CD14-positive monocyte (primary cell): ENCODE measurements around the gene DDX20. TPM values are rescaled to one million over a fixed set of nuclear protein-coding genes. Genes with fewer than 3 reads are reported as not detected.

Experiments
- DNase-seq, 3 donors: peaks; one replicate each; pipeline ENCODE4 v3.0.0-alpha.2; 2011 to 2022
- H2AFZ ChIP-seq: 2 replicates; pipeline ENCODE4 v1.6.0; 2012; ENCODE audit warnings: mild to moderate bottlenecking, low read depth, low read length, inconsistent platforms; ENCODE audit not compliant: insufficient read depth, poor library complexity, severe bottlenecking
- H3K27ac ChIP-seq, 2 donors: 1 replicate in 1 of 2; 2 replicates in 1 of 2; pipeline ENCODE4 v1.5.1; 2012 to 2013; ENCODE audit warnings: low read length in 2 of 2, control low read depth in 1 of 2, inconsistent platforms in 1 of 2, low read depth in 1 of 2, mild to moderate bottlenecking in 1 of 2
- H3K27me3 ChIP-seq, 2 donors: one replicate each; pipeline versions ENCODE4 v1.6.0 to v1.6.1; 2011 to 2013; ENCODE audit warnings: low read length in 2 of 2; ENCODE audit not compliant: control insufficient read depth in 2 of 2, insufficient read depth in 2 of 2
- H3K36me3 ChIP-seq, 2 donors: replicated peaks in 1 of 2; 1 replicate in 1 of 2; 2 replicates in 1 of 2; pipeline versions ENCODE4 v1.5.1 to v1.6.1; 2012 to 2013; ENCODE audit warnings: low read length in 2 of 2, control low read depth in 1 of 2, inconsistent platforms in 1 of 2, mild to moderate bottlenecking in 1 of 2; ENCODE audit not compliant: insufficient read depth in 2 of 2, control insufficient read depth in 1 of 2
- H3K4me1 ChIP-seq, 2 donors: 1 replicate in 1 of 2; 2 replicates in 1 of 2; pipeline versions ENCODE4 v1.5.1 to v1.6.1; 2012 to 2013; ENCODE audit warnings: low read length in 2 of 2, control low read depth in 1 of 2, inconsistent platforms in 1 of 2, mild to moderate bottlenecking in 1 of 2, moderate library complexity in 1 of 2; ENCODE audit not compliant: insufficient read depth in 2 of 2, control insufficient read depth in 1 of 2
- H3K4me2 ChIP-seq: replicated peaks from 2 replicates; pipeline ENCODE3; 2012; ENCODE audit warnings: low read length, moderate library complexity, mild to moderate bottlenecking; ENCODE audit not compliant: poor library complexity, severe bottlenecking; ENCODE audit errors: extremely low read depth
- H3K4me3 ChIP-seq, 3 experiments: fragments of 200-600 bp in 1 of 3; sonication (generic) in 1 of 3; replicated peaks in 1 of 3; 1 replicate in 2 of 3; 2 replicates in 1 of 3; pipeline ENCODE4 v1.5.1; 2011 to 2013; ENCODE audit warnings: low read length in 3 of 3, mild to moderate bottlenecking in 3 of 3, control low read depth in 2 of 3, low read depth in 2 of 3, inconsistent platforms in 1 of 3, moderate library complexity in 1 of 3
- H3K79me2 ChIP-seq: 2 replicates; pipeline ENCODE4 v1.6.0; 2012; ENCODE audit warnings: mild to moderate bottlenecking, control low read depth, inconsistent platforms, low read length, moderate library complexity; ENCODE audit not compliant: insufficient read depth
- H3K9ac ChIP-seq: 2 replicates; pipeline ENCODE4 v1.6.0; 2017; ENCODE audit warnings: low read length, mild to moderate bottlenecking; ENCODE audit not compliant: insufficient read depth, poor library complexity, severe bottlenecking
- H3K9me3 ChIP-seq, 2 donors: replicated peaks in 1 of 2; 1 replicate in 1 of 2; 2 replicates in 1 of 2; pipeline versions ENCODE4 v1.5.1 to v1.6.1; 2012 to 2013; ENCODE audit warnings: low read length in 2 of 2, control low read depth in 1 of 2; ENCODE audit not compliant: control insufficient read depth in 1 of 2, insufficient read depth in 1 of 2
- H4K20me1 ChIP-seq: 2 replicates; pipeline ENCODE4 v1.6.0; 2012; ENCODE audit warnings: mild to moderate bottlenecking, low read length, control low read depth, moderate library complexity; ENCODE audit not compliant: insufficient read depth
- H3K27ac Mint-ChIP-seq, 7 donors: one replicate each; pipeline ENCODE4 v1.8.0; 2020; ENCODE audit warnings: mild to moderate bottlenecking in 7 of 7, mixed read lengths in 7 of 7, moderate library complexity in 6 of 7, inconsistent platforms in 2 of 7
- H3K27me3 Mint-ChIP-seq, 3 donors: one replicate each; pipeline ENCODE4 v1.8.0; 2021 to 2022; ENCODE audit warnings: low read depth in 3 of 3, mild to moderate bottlenecking in 3 of 3, mixed read lengths in 3 of 3, moderate library complexity in 3 of 3, inconsistent platforms in 1 of 3
- H3K36me3 Mint-ChIP-seq, 2 donors: one replicate each; pipeline ENCODE4 v1.8.0; 2020; ENCODE audit warnings: mixed read lengths in 2 of 2, inconsistent platforms in 1 of 2, mild to moderate bottlenecking in 1 of 2
- H3K4me1 Mint-ChIP-seq: one replicate; pipeline ENCODE4 v1.8.0; 2020; ENCODE audit warnings: mild to moderate bottlenecking, mixed read lengths
- H3K4me3 Mint-ChIP-seq, 2 donors: one replicate each; pipeline ENCODE4 v1.8.0; 2020; ENCODE audit warnings: mild to moderate bottlenecking in 2 of 2, mixed read lengths in 2 of 2, moderate library complexity in 1 of 2
- H3K9me3 Mint-ChIP-seq, 7 donors: one replicate each; pipeline ENCODE4 v1.8.0; 2020 to 2022; ENCODE audit warnings: mixed read lengths in 7 of 7, mild to moderate bottlenecking in 6 of 7, moderate library complexity in 6 of 7, inconsistent platforms in 2 of 7
- CTCF ChIP-seq: fragments of 200-600 bp; IDR thresholded peaks from one replicate; pipeline ENCODE4 v1.8.0; 2022; ENCODE audit warnings: antibody characterized with exemption, mild to moderate bottlenecking
- WGBS: methylation state at CpG from one replicate; pipeline ENCODE4 v1.1.5; 2013; ENCODE audit warnings: missing lambda C conversion rate; ENCODE audit not compliant: insufficient coverage; 5-methylcytosine and 5-hydroxymethylcytosine counted together
- intact Hi-C, 2 donors: fragments of 100-400 bp; cut with micrococcal nuclease; formaldehyde crosslinking; loops; one replicate each; pipeline versions ENCODE4 v1.15.0 to v1.15.1; 2023
- polyA plus RNA-seq, 3 donors: library from polyadenylated mRNA; depleted of rRNA in 1 of 3; unstranded in 2 of 3; stranded (reverse) in 1 of 3; fragments of 300-500 nt in 2 of 3; fragments of >200 nt in 1 of 3; fragmentation: Illumina TruSeq in 2 of 3; gene quantifications; 1 replicate in 2 of 3; 2 replicates in 1 of 3; pipeline ENCODE4 v1.2.3, GENCODE V29; 2012 to 2021

Gene DDX20
- polyA plus RNA-seq, 3 donors = 3.1 to 4.1 (median 4.0) TPM

GRCh38 chr1:111729946-111730681 lies 25.6 kb upstream of the DDX20 start:
- Histone ChIP-seq H3K36me3 (peaks cover 3 to 11% of the 10 kb centered on the region in 2 donors), H3K27ac (no peak overlapping the region), H2AFZ (no peak overlapping the region), H4K20me1 (peaks cover 5% of the 10 kb centered on the region), H3K9me3 (no peaks in the 10 kb centered on the region), H3K27me3 (no peaks in the 10 kb centered on the region), H3K79me2 (no peaks in the 10 kb centered on the region), H3K4me3 (no peak overlapping the region), H3K9ac (no peak overlapping the region), H3K4me2 (no peak overlapping the region), H3K4me1 (peaks cover 27 to 29% of the 10 kb centered on the region in 2 donors)
- TF ChIP-seq CTCF = no peak
- peaks cover 0 to 3% (median 0%) of the 10 kb centered on the region in 7 donors for H3K9me3 Mint-ChIP-seq
- DNase-seq = no peak
- 95% methylated on average over 6 of the region's 7 CpGs for WGBS
- H3K4me1 Mint-ChIP-seq = peaks cover 5% of the 10 kb centered on the region
- no peak overlapping the region for H3K4me3 Mint-ChIP-seq
- no peaks in the 10 kb centered on the region for H3K27me3 Mint-ChIP-seq
- peak overlapping the region in 5 of 7 donors; percentile 20 to 54 (median 31) for H3K27ac Mint-ChIP-seq
- intact Hi-C loops = loop anchor here (10.0 kb wide), 4 partner anchors 115 to 765 kb away; partner anchors contain the start of genes ADORA3 (in 1 of the 2), DENND2D (in 1 of the 2), LRIF1 (in 1 of the 2) and RAP1A (in 1 of the 2)
- peaks cover 27 to 36% of the 10 kb centered on the region in 2 donors for H3K36me3 Mint-ChIP-seq

GRCh38 chr1:111730706-111731105 lies 25.0 kb upstream of the DDX20 start:
- H3K9ac ChIP-seq = no peak overlapping the region
- TF ChIP-seq CTCF = no peak
- no peaks in the 10 kb centered on the region for H3K79me2 ChIP-seq
- Mint-ChIP-seq H3K36me3 (peaks cover 27 to 36% of the 10 kb centered on the region in 2 donors), H3K4me1 (peaks cover 5% of the 10 kb centered on the region), H3K4me3 (no peak overlapping the region), H3K9me3 (peaks cover 0 to 3% (median 0%) of the 10 kb centered on the region in 7 donors), H3K27me3 (no peaks in the 10 kb centered on the region), H3K27ac (peak overlapping the region in 1 of 7 donors; percentile 8)
- no peak overlapping the region for H3K27ac ChIP-seq
- no peak for DNase-seq
- no peak overlapping the region for H3K4me2 ChIP-seq
- H3K36me3 ChIP-seq = peaks cover 3 to 11% of the 10 kb centered on the region in 2 donors
- H4K20me1 ChIP-seq = peaks cover 5% of the 10 kb centered on the region
- no peak overlapping the region for H2AFZ ChIP-seq
- no peaks in the 10 kb centered on the region for H3K27me3 ChIP-seq
- H3K9me3 ChIP-seq = no peaks in the 10 kb centered on the region
- no peak overlapping the region for H3K4me3 ChIP-seq
- whole genome bisulfite sequencing = no CpG with 5 or more reads among the region's 4 CpGs
- H3K4me1 ChIP-seq = peaks cover 33 to 34% of the 10 kb centered on the region in 2 donors
- intact Hi-C loops = loop anchor here (10.0 kb wide), 4 partner anchors 116 to 766 kb away; partner anchors contain the start of genes ADORA3 (in 1 of the 2), DENND2D (in 1 of the 2), LRIF1 (in 1 of the 2) and RAP1A (in 1 of the 2)
